GM18507 (cell line): Measurements from ENCODE around the gene SAMSN1.
"Not testable (repeated sequence)": the region's sequence is repeated elsewhere in the genome, so short reads cannot be mapped to it uniquely, and the experiment has no call there.

Experiments
- DNase-seq: peaks from one replicate; pipeline ENCODE4 v3.0.0; 2011; ENCODE audit warnings: low read depth; ENCODE audit not compliant: insufficient read length; ENCODE audit errors: extremely low spot score
- FAIRE-seq: peaks from 2 replicates; lab custom pipeline; 2011; peaks lifted over from hg19 to GRCh38; lab: Jason Lieb, UNC

SAMSN1 gene

GRCh38 chr21:14533499-14534428 lies 12.4 kb downstream of the SAMSN1 start:
- FAIRE-seq (peak; percentile 80), DNase-seq (peak; percentile 8)

- peak; percentile 9 for FAIRE-seq
Measured at GRCh38 chr21:14531757-14532316, 14.3 kb downstream of the SAMSN1 start.

GRCh38 chr21:14530592-14530991 lies 15.5 kb downstream of the SAMSN1 start:
- FAIRE-seq, result no peak
- DNase-seq, result no peak

More at GRCh38 chr21:14531757-14532316, 14.3 kb downstream of the SAMSN1 start:
- DNase-seq, result no peak

GRCh38 chr21:14528815-14529214 lies 17.3 kb downstream of the SAMSN1 start:
- FAIRE-seq, result no peak
- no peak for DNase-seq

- DNase-seq, result no peak
- no peak for FAIRE-seq
Measured at GRCh38 chr21:14527696-14528652, 18.1 kb downstream of the SAMSN1 start.

- DNase-seq (no peak), FAIRE-seq (peak; percentile 73)
Measured at GRCh38 chr21:14526836-14527695, 19.0 kb downstream of the SAMSN1 start.

- FAIRE-seq (no peak), DNase-seq (no peak)
Measured at GRCh38 chr21:14526199-14526598, 19.9 kb downstream of the SAMSN1 start.

GRCh38 chr21:14523234-14523633 lies 22.9 kb downstream of the SAMSN1 start:
- DNase-seq, result peak; percentile 17
- FAIRE-seq, result peak; percentile 95

GRCh38 chr21:14522736-14523135 lies 23.4 kb downstream of the SAMSN1 start:
- DNase-seq (no peak), FAIRE-seq (no peak)

GRCh38 chr21:14520535-14520934 lies 25.6 kb downstream of the SAMSN1 start:
- FAIRE-seq, result peak; percentile 41
- no peak for DNase-seq

- FAIRE-seq (no peak), DNase-seq (no peak)
Measured at GRCh38 chr21:14519000-14519399, 27.1 kb downstream of the SAMSN1 start.

GRCh38 chr21:14513804-14514203 lies 32.3 kb downstream of the SAMSN1 start:
- no peak for FAIRE-seq
- DNase-seq, result no peak

- FAIRE-seq, DNase-seq: not testable (repeated sequence)
Measured at GRCh38 chr21:14506859-14507457, 39.2 kb downstream of the SAMSN1 start.

GRCh38 chr21:14500873-14501272 lies 45.2 kb downstream of the SAMSN1 start:
- DNase-seq (no peak), FAIRE-seq (no peak)

GRCh38 chr21:14499316-14499715 lies 46.8 kb downstream of the SAMSN1 start:
- FAIRE-seq (no peak), DNase-seq (no peak)

GRCh38 chr21:14497825-14498224 lies 48.3 kb downstream of the SAMSN1 start:
- DNase-seq (no peak), FAIRE-seq (no peak)

- FAIRE-seq, result no peak
Measured at GRCh38 chr21:14495075-14495474, 51.0 kb downstream of the SAMSN1 start.

GRCh38 chr21:14494181-14494580 lies 51.9 kb downstream of the SAMSN1 start:
- not testable (repeated sequence) for FAIRE-seq, DNase-seq

More at GRCh38 chr21:14495075-14495474, 51.0 kb downstream of the SAMSN1 start:
- DNase-seq, result no peak
